Adrenal gland (tissue), 19 donors: ENCODE data around the gene LRPAP1. TPM values are rescaled to one million over a fixed set of nuclear protein-coding genes. Genes with fewer than 3 reads are reported as not detected.
A peak's percentile ranks its signal among the peaks of the same experiment; 100 is the strongest.
"Not testable (repeated sequence)": the region's sequence is repeated elsewhere in the genome, so short reads cannot be mapped to it uniquely, and the experiment has no call there.

Experiments
- DNase-seq, 7 donors: peaks; one replicate each; pipeline ENCODE4 v3.0.0-alpha.2; 2019 to 2020
- H3K27ac ChIP-seq, 5 donors: fragments of 200-600 bp; sonication (generic) in 4 of 5; 1 replicate in 3 of 5; 2 replicates in 2 of 5; pipeline versions ENCODE4 v1.5.1 to v1.8.0; 2016 to 2020; ENCODE audit warnings: mild to moderate bottlenecking in 1 of 5
- H3K27me3 ChIP-seq: fragments of 200-600 bp; 2 replicates; pipeline ENCODE4 v1.8.0; 2021
- H3K36me3 ChIP-seq, 2 donors: fragments of 200-600 bp; replicated peaks in 1 of 2; 1 replicate in 1 of 2; 2 replicates in 1 of 2; pipeline versions ENCODE4 v1.5.1 to v1.8.0; 2018 to 2022
- H3K4me1 ChIP-seq, 2 donors: fragments of 200-600 bp; replicated peaks in 1 of 2; 1 replicate in 1 of 2; 2 replicates in 1 of 2; pipeline versions ENCODE4 v1.5.1 to v1.8.0; 2018 to 2021
- H3K4me3 ChIP-seq, 4 donors: fragments of 200-600 bp; sonication (generic) in 3 of 4; one replicate each; pipeline ENCODE4 v1.5.1; 2016 to 2018
- H3K9me3 ChIP-seq, 3 donors: fragments of 200-600 bp; sonication (generic) in 1 of 3; replicated peaks in 1 of 3; 1 replicate in 2 of 3; 2 replicates in 1 of 3; pipeline versions ENCODE4 v1.5.1 to v1.8.0; 2016 to 2021
- CTCF ChIP-seq, 6 experiments: fragments of 450-650 bp in 4 of 6; fragments of 200-600 bp in 2 of 6; sonication (generic) in 1 of 6; IDR thresholded peaks; 1 replicate in 5 of 6; 2 replicates in 1 of 6; pipeline versions ENCODE4 v1.5.1 to v1.8.0; 2016 to 2021; ENCODE audit warnings: antibody characterized with exemption in 6 of 6, mild to moderate bottlenecking in 2 of 6, moderate library complexity in 1 of 6
- POLR2A ChIP-seq, 2 donors: fragments of 450-650 bp; IDR thresholded peaks; one replicate each; pipeline ENCODE4 v1.6.1; 2017; ENCODE audit warnings: antibody characterized with exemption in 2 of 2, mild to moderate bottlenecking in 2 of 2, moderate library complexity in 1 of 2
- WGBS, 4 donors: extraction: QIAGEN DNeasy Blood & Tissue Kit in 2 of 4; methylation state at CpG; one replicate each; pipeline versions ENCODE4 v1.1.5 to v1.1.7; 2013 to 2017; 5-methylcytosine and 5-hydroxymethylcytosine counted together
- intact Hi-C, 2 donors: fragments of 100-400 bp; cut with DNase I; formaldehyde crosslinking; loops; one replicate each; pipeline versions ENCODE4 v1.14.1 to v1.15.0; 2022 to 2023
- long read RNA-seq, 10 donors: library from polyadenylated mRNA in 3 of 10; unstranded in 2 of 10; stranded (forward) in 1 of 10; transcript quantifications; one replicate each; pipeline ENCODE4 v2.0.0 and lab custom pipeline, GENCODE V29; 2021 to 2026
- polyA plus RNA-seq, 3 donors: library from polyadenylated mRNA; stranded (reverse); fragments of 200-250 nt in 2 of 3; fragments of 350-450 nt in 1 of 3; fragmentation: Illumina TruSeq in 1 of 3; extraction: RNeasy Lipid Tissue Mini Kit (QIAGEN cat#74804) in 1 of 3; gene quantifications; one replicate each; pipeline ENCODE4 v1.2.3, GENCODE V29; 2013 to 2014
- total RNA-seq, 9 donors: library from RNA; depleted of rRNA in 4 of 9; stranded (reverse); fragments of >200 nt in 4 of 9; fragments of 120-200 nt in 1 of 9; fragmentation: NEBNext Ultra II Directional in 1 of 9; extraction: Animal tissue kit (Norgen Biotek cat#: 25700) in 1 of 9; gene quantifications; one replicate each; pipeline versions ENCODE4 v1.1.0 to v1.2.4, GENCODE V29; 2013 to 2023
- donor health status: healthy with polysubstance abuse.
- donor health status: Bipolar disorder and iron deficiency.
- donor health status: DM: yes; HTN: yes; CAD: no.
- donor health status: DM: no; HTN: no; CAD: no.
- donor health status: DM: no; HTN: no; CAD: no.
- donor health status: DM: yes; HTN: yes; CAD: no.

The LRPAP1 gene
- 100 to 1,000 TPM; 169 to 309 (median 193) TPM for total RNA-seq
- polyA plus RNA-seq = 10 to 100 TPM; 32.9 to 79.6 (median 40.4) TPM
- long read RNA-seq, donor 1, full-length matches to known transcripts = 63 of 63 reads
- long read RNA-seq, donor 1, partial matches to known transcripts = 0 of 63 reads
- long read RNA-seq, donor 1, other reads (novel, unspliced or antisense) = 0 of 63 reads
- long read RNA-seq, donor 2, full-length matches to known transcripts = 34 of 39 reads
- long read RNA-seq, donor 2, partial matches to known transcripts = 5 of 39 reads
- long read RNA-seq, donor 2, other reads (novel, unspliced or antisense) = 0 of 39 reads
- long read RNA-seq, donor 3, full-length matches to known transcripts = 28 of 28 reads
- long read RNA-seq, donor 3, partial matches to known transcripts = 0 of 28 reads
- long read RNA-seq, donor 3, other reads (novel, unspliced or antisense) = 0 of 28 reads
- long read RNA-seq, donor 4, full-length matches to known transcripts = 339 of 351 reads
- long read RNA-seq, donor 4, partial matches to known transcripts = 7 of 351 reads
- long read RNA-seq, donor 4, other reads (novel, unspliced or antisense) = 5 of 351 reads
- long read RNA-seq, donor 5, full-length matches to known transcripts = 481 of 502 reads
- long read RNA-seq, donor 5, partial matches to known transcripts = 11 of 502 reads
- long read RNA-seq, donor 5, other reads (novel, unspliced or antisense) = 10 of 502 reads
- long read RNA-seq, donor 6, full-length matches to known transcripts = 260 of 292 reads
- long read RNA-seq, donor 6, partial matches to known transcripts = 26 of 292 reads
- long read RNA-seq, donor 6, other reads (novel, unspliced or antisense) = 6 of 292 reads
- long read RNA-seq, donor 7, full-length matches to known transcripts = 38 of 38 reads
- long read RNA-seq, donor 7, partial matches to known transcripts = 0 of 38 reads
- long read RNA-seq, donor 7, other reads (novel, unspliced or antisense) = 0 of 38 reads
- long read RNA-seq, donor 8, full-length matches to known transcripts = 79 of 79 reads
- long read RNA-seq, donor 8, partial matches to known transcripts = 0 of 79 reads
- long read RNA-seq, donor 8, other reads (novel, unspliced or antisense) = 0 of 79 reads
- long read RNA-seq, donor 9, full-length matches to known transcripts = 28 of 28 reads
- long read RNA-seq, donor 9, partial matches to known transcripts = 0 of 28 reads
- long read RNA-seq, donor 9, other reads (novel, unspliced or antisense) = 0 of 28 reads
- long read RNA-seq, donor 10, full-length matches to known transcripts = 16 of 16 reads
- long read RNA-seq, donor 10, partial matches to known transcripts = 0 of 16 reads
- long read RNA-seq, donor 10, other reads (novel, unspliced or antisense) = 0 of 16 reads

- Histone ChIP-seq H3K27ac (peak within 1 kb of the TSS in 3 of 5 donors; percentile 44 to 74 (median 56)), H3K36me3 (peaks cover 0 to 14% of the 10 kb centered on the region in 2 donors), H3K27me3 (no peaks in the 10 kb centered on the region), H3K4me1 (peaks cover 15 to 32% of the 10 kb centered on the region in 2 donors), H3K4me3 (peak within 1 kb of the TSS; percentile 25 to 76 (median 60)), H3K9me3 (no peaks in the 10 kb centered on the region)
- TF ChIP-seq CTCF (IDR thresholded peaks at IDR 0.05) (no peak), POLR2A (IDR thresholded peaks at IDR 0.05) (peak; percentile 87 to 96)
- WGBS, 4 donors = 0% methylated on average over 2 to 84 of the region's 84 CpGs
- intact Hi-C loops = no loop called here
- DNase-seq = peak; percentile 90 to 96 (median 94)
These were observed at the start of gene LRPAP1 for GRCh38 chr4:3531879-3532750. Gene LRPAP1, minus strand, starts transcription at chr4:3532422. Its CDS starts 10 bp downstream, at chr4:3532412.

GRCh38 chr4:3581334-3582090 is 49.3 kb upstream of the LRPAP1 start:
- DNase-seq, intact Hi-C loops, H3K36me3 ChIP-seq, H3K4me3 ChIP-seq, H3K9me3 ChIP-seq, H3K4me1 ChIP-seq, H3K27ac ChIP-seq, H3K27me3 ChIP-seq: not testable (repeated sequence)
- 81 to 92% (median 86%) methylated on average over 4 to 15 of the region's 15 CpGs for WGBS, 4 donors

DNA sequence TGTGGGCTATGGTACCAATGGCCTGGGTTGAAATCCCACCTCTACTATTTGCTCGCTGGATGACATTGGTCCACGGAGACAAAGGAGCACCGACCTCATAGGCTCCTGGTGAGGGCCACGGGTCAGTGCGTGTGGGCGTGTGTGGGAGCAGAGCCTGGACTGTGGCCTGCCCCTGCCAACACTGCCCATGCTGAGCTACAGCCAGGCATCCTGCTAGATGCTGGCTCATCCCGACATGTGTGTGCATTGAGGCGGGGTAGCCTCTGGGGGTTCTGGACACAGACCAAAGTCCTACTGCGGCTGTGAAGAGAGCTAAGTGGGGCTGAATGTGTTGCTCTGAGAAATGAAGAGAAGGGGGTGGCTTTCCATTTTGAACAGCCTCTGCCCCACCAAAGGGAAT is 48.6 kb upstream of the LRPAP1 start:
- 79 to 92% (median 86%) methylated on average over 4 to 9 of the region's 9 CpGs for WGBS, 4 donors
- H3K36me3 ChIP-seq, H3K9me3 ChIP-seq, H3K27me3 ChIP-seq, DNase-seq, H3K4me3 ChIP-seq, intact Hi-C loops, H3K27ac ChIP-seq, H3K4me1 ChIP-seq: not testable (repeated sequence)

DNA sequence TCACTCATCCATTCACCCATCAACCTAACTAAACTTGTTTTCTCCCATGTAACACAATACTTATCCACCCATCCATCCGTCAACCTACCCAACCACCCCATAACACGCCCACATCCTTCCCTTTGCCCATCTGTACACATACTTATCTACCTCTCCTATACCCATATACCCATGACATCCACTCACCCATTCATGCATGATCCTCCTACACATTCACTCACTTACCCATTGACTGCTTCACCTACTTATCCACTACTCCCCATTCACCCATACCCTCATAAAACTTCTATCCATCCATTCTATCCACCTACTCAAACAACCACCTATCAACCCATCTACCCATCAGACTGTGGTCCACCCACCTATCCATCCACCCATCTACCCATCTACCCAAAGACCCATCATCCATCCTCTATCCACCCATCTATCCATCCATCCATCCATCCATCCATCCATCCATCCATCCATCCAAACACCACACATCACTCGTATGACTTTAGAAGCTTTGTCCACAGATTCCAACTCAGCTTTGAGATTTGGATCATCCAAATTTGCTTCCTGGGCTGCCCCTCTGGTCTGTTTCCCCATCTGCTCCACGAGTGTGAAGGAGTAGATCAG is 46.4 kb upstream of the LRPAP1 start:
- H3K9me3 ChIP-seq, intact Hi-C loops, H3K27me3 ChIP-seq, H3K36me3 ChIP-seq, DNase-seq, H3K4me3 ChIP-seq, H3K27ac ChIP-seq, H3K4me1 ChIP-seq: not testable (repeated sequence)
- 72 to 90% (median 80%) methylated on average over 3 to 4 of the region's 4 CpGs for WGBS, 4 donors

DNA sequence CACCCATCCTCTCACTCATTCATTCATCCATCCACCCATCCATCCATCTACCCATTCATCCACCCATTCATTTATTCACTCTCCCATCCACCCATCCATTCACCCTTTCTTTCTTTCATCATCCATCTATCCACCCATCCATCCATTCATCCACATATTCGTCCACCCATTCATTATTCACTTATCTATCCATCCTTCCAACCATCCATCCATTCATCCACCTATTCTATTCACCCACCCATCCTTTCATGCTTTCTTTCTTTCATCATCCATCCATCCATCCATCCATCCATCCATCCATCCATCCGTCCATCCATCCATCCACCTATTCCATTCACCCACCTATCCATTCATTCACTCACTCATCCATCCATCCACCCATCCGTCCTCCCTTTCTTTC is 45.8 kb upstream of the LRPAP1 start:
- H3K36me3 ChIP-seq, H3K4me1 ChIP-seq, H3K4me3 ChIP-seq, H3K27ac ChIP-seq, DNase-seq, H3K9me3 ChIP-seq, intact Hi-C loops, H3K27me3 ChIP-seq: not testable (repeated sequence)
- 68 to 80% (median 71%) methylated on average over 3 of the region's 3 CpGs for WGBS, 4 donors

GRCh38 chr4:3577208-3577892 is 45.1 kb upstream of the LRPAP1 start:
- H3K9me3 ChIP-seq, intact Hi-C loops, H3K36me3 ChIP-seq, H3K27me3 ChIP-seq, H3K27ac ChIP-seq, H3K4me1 ChIP-seq, DNase-seq, H3K4me3 ChIP-seq: not testable (repeated sequence)
- 58 to 74% (median 63%) methylated on average over 9 to 11 of the region's 11 CpGs for WGBS, 4 donors

DNA sequence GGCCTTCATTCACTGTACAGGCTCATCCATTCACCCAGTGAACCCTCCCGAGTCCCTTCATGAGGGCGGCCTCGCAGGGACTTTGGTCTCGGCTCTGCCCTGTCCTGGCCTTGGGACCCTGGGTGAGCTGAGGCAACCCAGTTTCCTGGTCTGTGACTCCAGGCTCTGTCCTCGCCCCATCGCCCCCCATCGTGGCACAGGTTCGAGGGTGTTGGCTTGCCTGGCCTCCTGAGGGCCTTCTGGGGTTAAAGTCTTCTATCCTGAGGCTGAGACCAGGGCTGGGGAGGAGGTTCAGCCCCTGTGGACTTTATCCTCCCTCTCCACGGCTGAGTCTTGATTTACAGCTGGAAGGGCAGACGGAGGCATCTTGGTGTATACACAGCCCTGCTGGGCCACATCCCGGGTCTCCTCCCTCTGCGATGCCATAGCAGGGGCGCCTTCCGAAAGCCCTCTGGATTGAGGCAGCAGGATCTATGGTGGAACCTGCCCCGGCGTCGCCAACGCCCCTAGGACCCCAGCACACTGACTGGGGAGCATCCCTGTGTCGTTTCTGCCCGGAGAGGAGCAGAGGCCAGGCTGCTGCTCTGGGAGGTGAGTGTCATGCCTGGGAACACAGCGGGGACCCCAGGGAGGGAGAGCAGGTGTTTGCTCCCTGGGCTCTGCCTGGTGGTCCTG is 44.4 kb upstream of the LRPAP1 start:
- H3K27ac ChIP-seq, H3K4me1 ChIP-seq, H3K4me3 ChIP-seq, H3K27me3 ChIP-seq, intact Hi-C loops, H3K9me3 ChIP-seq, H3K36me3 ChIP-seq: not testable (repeated sequence)
- WGBS, 4 donors = 78 to 84% (median 78%) methylated on average over 5 to 21 of the region's 21 CpGs
- peak in 1 of 7 donors; percentile 10 for DNase-seq
